Activated CD4-positive, alpha-beta T cell treated with anti-CD3 and anti-CD28 coated beads for 48 hours (primary cell): ENCODE data around the gene KCNJ13.
"Not testable (repeated sequence)": the region's sequence is repeated elsewhere in the genome, so short reads cannot be mapped to it uniquely, and the experiment has no call there.

Experiments
- DNase-seq: peaks from one replicate; pipeline ENCODE4 v3.0.0-alpha.2; 2020

Gene KCNJ13

GRCh38 chr2:232761301-232761907, 15.0 kb downstream of the KCNJ13 start:
- peak; percentile 32 for DNase-seq

- no peak for DNase-seq
These were observed 18.5 kb downstream of the KCNJ13 start for GRCh38 chr2:232757905-232758304.

DNA sequence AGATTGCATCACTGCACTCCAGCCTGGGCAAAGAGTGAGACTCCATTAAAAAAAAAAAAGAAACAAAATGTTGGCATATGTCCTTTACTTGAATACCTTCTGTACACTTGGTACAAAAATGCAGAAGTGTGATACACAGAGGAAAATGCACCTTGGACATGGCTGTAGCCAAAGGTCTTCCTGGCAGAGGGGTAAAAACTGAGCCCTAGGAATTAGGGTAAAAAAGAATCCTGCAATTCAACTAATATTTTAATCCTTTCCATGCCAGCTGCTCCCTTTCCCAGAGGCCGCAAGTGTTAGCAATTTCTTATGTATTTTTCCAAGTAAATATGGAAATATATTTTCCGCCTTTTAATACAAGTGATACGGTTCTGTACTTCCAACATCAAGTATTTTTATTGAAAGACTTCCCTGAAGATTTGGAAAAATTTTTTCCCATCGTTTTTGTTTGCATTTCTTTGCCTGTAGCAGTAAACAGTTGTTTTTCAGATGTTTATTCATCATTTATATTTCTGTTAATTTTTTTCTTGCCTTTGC, 26.2 kb downstream of the KCNJ13 start:
- no peak for DNase-seq

- DNase-seq = no peak
These were observed 27.0 kb downstream of the KCNJ13 start for GRCh38 chr2:232749331-232749730.

DNA sequence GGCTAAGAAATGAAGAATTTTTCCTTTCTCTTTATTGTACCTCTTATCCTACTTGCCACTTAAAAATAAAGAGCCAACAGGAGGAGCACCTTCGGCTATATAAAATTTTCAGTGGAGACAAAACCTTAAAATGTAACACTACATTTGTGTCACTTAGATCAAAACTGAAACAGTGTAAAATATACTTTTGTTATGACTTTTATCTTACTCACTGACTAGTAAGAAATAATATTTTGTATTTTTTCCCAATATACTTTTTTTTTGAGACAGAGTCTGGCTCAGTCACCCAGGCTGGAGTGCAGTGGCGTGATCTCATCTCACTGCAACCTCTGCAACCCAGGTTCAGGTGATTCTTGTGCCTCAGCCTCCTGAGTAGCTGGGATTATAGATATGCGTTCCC, 28.3 kb downstream of the KCNJ13 start:
- peak; percentile 17 for DNase-seq

DNA sequence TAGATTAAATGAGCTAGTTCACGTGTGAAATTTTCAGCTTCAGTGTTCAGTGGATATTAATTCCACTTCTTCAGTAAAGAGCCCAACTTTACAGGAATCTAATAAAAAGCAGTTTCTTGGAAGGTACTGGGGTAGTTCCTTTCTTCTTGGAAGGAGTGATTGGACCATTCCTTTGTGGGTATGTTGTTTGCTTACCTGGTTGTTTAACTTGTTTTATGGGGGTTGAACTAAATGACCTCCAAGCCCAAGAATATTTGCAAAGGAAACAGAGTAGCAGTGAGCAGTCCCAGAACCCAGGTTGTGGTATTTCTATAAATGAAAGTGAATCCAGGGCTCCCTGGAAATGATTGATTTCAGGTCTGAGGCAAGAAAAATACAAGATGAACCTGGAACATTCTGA, 31.4 kb downstream of the KCNJ13 start:
- DNase-seq = no peak

DNA sequence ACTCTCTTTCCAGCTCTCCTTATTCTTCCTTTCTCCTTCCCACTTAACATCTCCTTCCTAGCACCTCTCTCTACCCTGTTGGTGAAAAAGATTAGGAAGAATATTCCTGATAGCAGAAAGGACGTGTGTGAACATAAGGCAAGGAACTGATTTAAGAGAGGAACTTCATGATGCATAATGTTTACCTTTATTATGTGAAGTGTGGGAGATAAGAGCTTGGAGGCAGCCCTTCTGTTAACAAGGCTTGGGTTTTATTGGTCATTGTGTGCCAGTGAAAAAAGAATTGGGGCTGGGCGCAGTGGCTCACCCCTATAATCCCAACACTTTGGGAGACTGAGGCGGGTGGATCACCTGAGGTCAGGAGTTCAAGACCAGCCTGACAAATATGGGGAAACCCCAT, 34.4 kb downstream of the KCNJ13 start:
- DNase-seq = no peak

DNA sequence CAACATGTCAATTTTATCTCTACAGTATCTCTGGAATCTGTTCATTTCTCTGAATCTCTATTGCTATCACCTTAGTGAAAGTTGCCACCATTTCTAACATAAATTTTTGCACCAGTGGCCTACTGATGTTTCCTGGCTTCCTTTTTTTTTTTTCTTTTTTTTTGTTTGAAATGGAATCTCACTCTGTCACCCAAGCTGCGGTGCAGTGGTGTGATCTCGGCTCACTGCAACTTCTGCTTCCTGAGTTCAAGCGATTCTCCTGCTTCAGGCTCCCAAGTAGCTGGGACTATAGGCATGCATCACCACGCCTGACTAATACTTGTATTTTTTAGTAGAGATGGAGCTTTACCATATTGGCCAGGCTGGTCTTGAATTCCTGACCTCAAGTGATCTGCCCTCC, 35.1 kb downstream of the KCNJ13 start:
- DNase-seq = no peak

GRCh38 chr2:232731470-232731869, 44.9 kb downstream of the KCNJ13 start:
- DNase-seq = no peak

DNA sequence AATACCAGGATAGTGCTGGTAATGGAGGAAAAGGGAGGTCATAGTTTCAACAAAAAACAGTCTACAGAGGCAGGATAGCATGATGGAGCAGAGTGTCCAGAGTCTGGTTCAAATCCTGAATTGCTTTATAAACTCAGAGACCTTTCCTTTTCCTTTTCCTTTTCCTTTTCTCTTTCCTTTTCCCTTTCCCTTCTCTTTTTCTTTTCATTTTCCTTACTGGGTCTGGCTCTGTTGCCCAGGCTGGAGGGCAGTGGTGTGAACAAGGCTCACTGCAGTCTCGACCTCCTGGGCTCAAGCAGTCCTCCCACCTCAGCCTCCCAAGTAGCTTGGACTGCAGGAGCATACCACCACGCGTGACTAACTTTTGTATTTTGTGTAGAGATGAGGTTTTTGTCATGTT, 47.6 kb downstream of the KCNJ13 start:
- no peak for DNase-seq

GRCh38 chr2:232723027-232723426, 53.3 kb downstream of the KCNJ13 start:
- DNase-seq = no peak

DNA sequence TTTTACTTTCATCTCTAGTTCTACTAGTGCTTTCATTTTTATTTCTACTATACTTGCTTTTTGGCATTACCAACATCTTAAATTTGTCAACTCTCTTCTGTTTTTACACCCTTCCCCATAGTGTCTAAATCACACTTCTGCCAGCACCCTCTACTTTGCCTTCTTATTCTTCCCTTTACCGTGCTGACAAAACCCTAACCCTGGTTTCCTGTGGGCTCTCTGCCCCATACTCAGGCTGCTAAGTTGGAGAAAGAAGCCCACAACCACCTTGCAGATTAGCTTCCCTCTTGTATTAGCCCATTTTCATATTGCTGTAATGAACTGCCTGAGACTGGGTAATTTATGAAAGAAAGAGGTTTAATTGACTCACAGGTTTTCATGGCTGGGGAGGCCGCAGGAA, 54.5 kb downstream of the KCNJ13 start:
- DNase-seq = no peak

DNA sequence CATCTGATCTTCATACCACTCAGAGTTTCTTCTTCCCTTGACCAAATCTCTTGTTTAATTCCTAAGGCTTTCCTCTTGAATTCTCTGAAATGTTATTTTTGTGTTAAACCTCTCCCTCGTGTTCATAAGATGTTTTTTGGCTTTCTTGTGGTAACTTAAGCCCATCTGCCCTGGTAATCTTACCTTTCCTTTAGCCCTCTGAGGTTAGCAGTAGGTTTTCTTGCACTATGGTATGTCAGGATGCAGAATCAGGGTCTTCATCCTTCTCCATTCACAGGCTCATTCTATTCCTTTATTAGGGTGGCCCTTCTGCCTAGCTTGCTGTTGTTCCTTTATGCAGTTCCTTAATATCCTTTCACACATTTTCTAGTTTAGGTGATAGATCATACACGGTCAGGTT, 55.1 kb downstream of the KCNJ13 start:
- DNase-seq = no peak

DNA sequence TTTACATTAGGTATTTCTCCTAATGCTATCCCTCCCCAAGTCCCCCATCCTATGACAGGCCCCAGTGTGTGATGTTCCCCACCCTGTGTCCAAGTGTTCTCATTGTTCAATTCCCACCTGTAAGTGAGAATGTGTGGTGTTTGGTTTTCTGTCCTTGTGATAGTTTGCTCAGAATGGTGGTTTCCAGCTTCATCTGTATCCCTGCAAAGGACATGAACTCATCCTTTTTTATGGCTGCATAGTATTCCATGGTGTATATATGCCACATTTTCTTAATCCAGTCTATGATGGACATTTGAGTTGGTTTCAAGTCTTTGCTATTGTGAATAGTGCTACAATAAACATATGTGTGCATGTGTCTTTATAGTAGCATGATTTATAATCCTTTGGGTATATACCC, 56.3 kb downstream of the KCNJ13 start:
- DNase-seq = not testable (repeated sequence)
